Adrenal gland (tissue), 5 donors: ENCODE data around the gene PLD1.

Experiments used
- POLR2A ChIP-seq, 2 donors: fragments of 450-650 bp; IDR thresholded peaks; one replicate each; pipeline ENCODE4 v1.6.1; 2017; ENCODE audit warnings: antibody characterized with exemption in 2 of 2, mild to moderate bottlenecking in 2 of 2, moderate library complexity in 1 of 2
- TF ChIP-seq, protein P1 (sequence below), 6 experiments: fragments of 450-650 bp in 4 of 6; fragments of 200-600 bp in 2 of 6; sonication (generic) in 1 of 6; IDR thresholded peaks; 1 replicate in 5 of 6; 2 replicates in 1 of 6; pipeline versions ENCODE4 v1.5.1 to v1.8.0; 2016 to 2021; ENCODE audit warnings: antibody characterized with exemption in 6 of 6, mild to moderate bottlenecking in 2 of 6, moderate library complexity in 1 of 6
- donor health status: DM: no; HTN: no; CAD: no.

DNA sequence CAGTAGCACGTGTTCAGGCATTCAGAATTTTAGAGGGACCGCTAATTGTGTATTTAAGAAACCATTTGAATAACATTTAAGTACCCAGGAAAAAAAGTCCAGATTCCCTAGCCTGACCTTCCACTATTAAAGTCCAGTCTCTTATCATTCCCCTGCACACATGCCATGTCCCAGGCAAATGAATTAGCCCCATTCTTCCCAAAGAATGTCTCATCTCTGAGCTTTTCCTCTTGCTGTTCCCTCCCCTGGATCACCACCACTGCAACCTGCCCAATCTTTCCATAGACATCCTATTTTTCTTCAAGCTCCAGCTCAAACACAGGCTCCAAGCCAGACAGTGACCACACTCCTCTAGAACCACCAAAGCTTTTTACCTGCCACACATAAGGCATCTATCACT is 25.9 kb downstream of the PLD1 start:
- no peak for TF ChIP-seq POLR2A (IDR thresholded peaks at IDR 0.05)
- TF ChIP-seq, protein P1, sequence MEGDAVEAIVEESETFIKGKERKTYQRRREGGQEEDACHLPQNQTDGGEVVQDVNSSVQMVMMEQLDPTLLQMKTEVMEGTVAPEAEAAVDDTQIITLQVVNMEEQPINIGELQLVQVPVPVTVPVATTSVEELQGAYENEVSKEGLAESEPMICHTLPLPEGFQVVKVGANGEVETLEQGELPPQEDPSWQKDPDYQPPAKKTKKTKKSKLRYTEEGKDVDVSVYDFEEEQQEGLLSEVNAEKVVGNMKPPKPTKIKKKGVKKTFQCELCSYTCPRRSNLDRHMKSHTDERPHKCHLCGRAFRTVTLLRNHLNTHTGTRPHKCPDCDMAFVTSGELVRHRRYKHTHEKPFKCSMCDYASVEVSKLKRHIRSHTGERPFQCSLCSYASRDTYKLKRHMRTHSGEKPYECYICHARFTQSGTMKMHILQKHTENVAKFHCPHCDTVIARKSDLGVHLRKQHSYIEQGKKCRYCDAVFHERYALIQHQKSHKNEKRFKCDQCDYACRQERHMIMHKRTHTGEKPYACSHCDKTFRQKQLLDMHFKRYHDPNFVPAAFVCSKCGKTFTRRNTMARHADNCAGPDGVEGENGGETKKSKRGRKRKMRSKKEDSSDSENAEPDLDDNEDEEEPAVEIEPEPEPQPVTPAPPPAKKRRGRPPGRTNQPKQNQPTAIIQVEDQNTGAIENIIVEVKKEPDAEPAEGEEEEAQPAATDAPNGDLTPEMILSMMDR (IDR thresholded peaks at IDR 0.05): no peak
